T-helper 1 cell treated with Interleukin-12 subunit alpha and Interleukin-12 subunit beta and Interleukin-4 antibody, amounts not matched to agents 30 μg/mL and 1 μg/mL, for 36 hours (primary cell): ENCODE measurements around the gene RPS6KC1.
"Not testable (repeated sequence)": the region's sequence is repeated elsewhere in the genome, so short reads cannot be mapped to it uniquely, and the experiment has no call there.

Experiments used
- H3K27ac Mint-ChIP-seq: one replicate; pipeline ENCODE4 v1.8.0; 2021; ENCODE audit warnings: mild to moderate bottlenecking, mixed read lengths
- H3K27me3 Mint-ChIP-seq: one replicate; pipeline ENCODE4 v1.8.0; 2021; ENCODE audit warnings: low read depth, mixed read lengths
- H3K36me3 Mint-ChIP-seq: one replicate; pipeline ENCODE4 v1.8.0; 2021; ENCODE audit warnings: low read depth, mixed read lengths
- H3K4me1 Mint-ChIP-seq: one replicate; pipeline ENCODE4 v1.8.0; 2021; ENCODE audit warnings: low read depth, mixed read lengths
- H3K4me3 Mint-ChIP-seq: one replicate; pipeline ENCODE4 v1.8.0; 2021; ENCODE audit warnings: mild to moderate bottlenecking, moderate library complexity, mixed read lengths
- H3K9me3 Mint-ChIP-seq: one replicate; pipeline ENCODE4 v1.8.0; 2021; ENCODE audit warnings: mixed read lengths

RPS6KC1 gene

GRCh38 chr1:213045321-213046226 is 5.5 kb upstream of the RPS6KC1 start:
- Mint-ChIP-seq H3K9me3 (peaks cover 19% of the 10 kb centered on the region), H3K4me1 (peaks cover 13% of the 10 kb centered on the region), H3K27me3 (peaks cover 21% of the 10 kb centered on the region)
- not testable (repeated sequence) for H3K27ac Mint-ChIP-seq, H3K4me3 Mint-ChIP-seq, H3K36me3 Mint-ChIP-seq

DNA sequence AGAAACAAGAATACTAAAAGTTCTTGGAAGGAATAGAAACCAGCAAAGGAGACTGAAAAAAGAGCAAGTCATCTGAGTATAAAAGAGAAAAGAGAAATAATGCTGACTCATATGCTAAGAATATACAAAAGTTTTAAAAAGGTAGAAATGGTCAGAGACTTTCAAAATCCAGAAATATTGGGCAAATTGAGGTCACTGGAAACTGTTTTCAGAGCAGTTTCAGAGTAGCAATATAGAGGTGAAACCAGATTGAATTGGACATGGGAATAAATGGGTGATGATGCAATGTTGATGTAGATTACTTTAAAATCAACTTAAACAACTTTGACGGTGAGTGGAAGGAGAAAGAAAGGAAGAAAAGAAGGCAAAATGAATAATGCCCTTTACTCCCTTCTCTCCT is 1.8 kb upstream of the RPS6KC1 start:
- H3K27ac Mint-ChIP-seq: no peak overlapping the region
- H3K9me3 Mint-ChIP-seq: peaks cover 22% of the 10 kb centered on the region
- H3K4me1 Mint-ChIP-seq: peaks cover 25% of the 10 kb centered on the region
- H3K27me3 Mint-ChIP-seq: peaks cover 16% of the 10 kb centered on the region
- no peak overlapping the region for H3K4me3 Mint-ChIP-seq
- H3K36me3 Mint-ChIP-seq: peaks cover 16% of the 10 kb centered on the region

DNA sequence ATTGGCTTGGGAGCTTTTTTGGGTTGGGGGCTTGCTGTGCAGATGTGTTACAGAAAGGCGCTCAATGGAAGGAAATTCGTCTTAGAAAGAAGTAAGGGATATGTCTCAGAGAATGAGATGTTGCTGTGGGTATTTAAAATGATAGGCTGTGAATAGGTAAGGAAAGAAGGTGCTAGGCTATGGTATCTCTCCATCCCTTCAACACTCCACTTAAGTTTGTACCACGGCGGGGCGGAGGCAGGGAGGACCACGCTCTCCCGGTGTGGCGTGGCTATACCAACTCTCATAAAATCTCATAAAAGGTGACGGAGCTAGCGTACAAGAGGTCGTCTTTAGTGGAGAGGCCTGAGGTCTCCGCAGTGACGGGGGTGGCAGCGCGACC is 305 bp upstream of the RPS6KC1 start:
- Mint-ChIP-seq H3K4me3 (peak overlapping the region; percentile 99), H3K27me3 (peaks cover 16% of the 10 kb centered on the region), H3K27ac (peak overlapping the region; percentile 88), H3K36me3 (peaks cover 19% of the 10 kb centered on the region), H3K4me1 (peaks cover 28% of the 10 kb centered on the region), H3K9me3 (peaks cover 22% of the 10 kb centered on the region)

- H3K27ac Mint-ChIP-seq: peak overlapping the region; percentile 92
- peaks cover 16% of the 10 kb centered on the region for H3K27me3 Mint-ChIP-seq
- peaks cover 19% of the 10 kb centered on the region for H3K36me3 Mint-ChIP-seq
- H3K4me3 Mint-ChIP-seq: peak overlapping the region; percentile 99
- peaks cover 28% of the 10 kb centered on the region for H3K4me1 Mint-ChIP-seq
- H3K9me3 Mint-ChIP-seq: peaks cover 22% of the 10 kb centered on the region
Observed at GRCh38 chr1:213051881-213052202, 801 bp downstream of the RPS6KC1 start.

- peaks cover 19% of the 10 kb centered on the region for H3K9me3 Mint-ChIP-seq
- H3K4me1 Mint-ChIP-seq: peaks cover 31% of the 10 kb centered on the region
- H3K4me3 Mint-ChIP-seq: no peak overlapping the region
- peaks cover 18% of the 10 kb centered on the region for H3K36me3 Mint-ChIP-seq
- no peak overlapping the region for H3K27ac Mint-ChIP-seq
- peaks cover 7% of the 10 kb centered on the region for H3K27me3 Mint-ChIP-seq
Observed at GRCh38 chr1:213053455-213053854, 2.4 kb downstream of the RPS6KC1 start.

- Mint-ChIP-seq H3K4me3 (no peak overlapping the region), H3K36me3 (peaks cover 19% of the 10 kb centered on the region), H3K27ac (no peak overlapping the region), H3K4me1 (peaks cover 31% of the 10 kb centered on the region), H3K9me3 (peaks cover 15% of the 10 kb centered on the region), H3K27me3 (peaks cover under 1% of the 10 kb centered on the region)
Observed at GRCh38 chr1:213054142-213054541, 3.1 kb downstream of the RPS6KC1 start.

DNA sequence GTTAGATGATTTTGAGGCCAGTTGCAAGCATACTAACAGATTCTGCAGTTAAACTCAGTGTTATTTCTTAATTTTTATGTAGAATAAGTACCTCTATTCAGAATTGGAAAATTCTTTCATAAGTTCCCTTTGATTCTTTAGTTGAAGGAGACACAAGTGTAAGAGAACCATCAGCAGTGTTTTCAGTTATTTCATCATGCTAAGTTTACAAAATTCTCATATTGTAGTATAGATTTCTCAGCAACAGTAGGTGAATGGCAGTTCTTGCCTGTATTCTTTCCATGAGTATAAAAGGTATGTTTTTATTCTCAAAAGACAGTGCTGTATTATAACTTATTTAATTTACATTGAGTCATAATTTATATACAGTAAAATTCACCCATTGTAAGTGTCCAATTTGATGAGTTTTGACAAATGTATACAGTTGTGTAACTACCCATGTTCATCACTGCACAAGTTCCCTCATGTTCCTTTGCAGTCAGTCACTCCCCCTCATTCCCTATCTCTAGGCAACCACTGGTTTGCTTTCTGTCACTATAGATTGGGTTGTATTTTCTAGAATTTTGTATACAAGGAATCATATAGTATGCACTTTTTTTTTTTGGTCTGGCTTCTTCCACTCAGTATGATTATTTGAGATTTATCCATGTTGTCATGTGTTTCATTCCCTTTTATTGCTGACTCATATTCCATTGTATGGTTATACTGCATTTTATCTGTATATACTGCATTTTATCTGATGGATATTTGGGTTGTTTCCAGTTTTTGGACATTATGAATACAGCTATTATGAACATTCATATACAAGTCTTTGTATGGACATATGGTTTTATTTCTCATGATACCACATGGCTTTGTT is 3.9 kb downstream of the RPS6KC1 start:
- no peak overlapping the region for H3K4me3 Mint-ChIP-seq
- H3K27me3 Mint-ChIP-seq: no peaks in the 10 kb centered on the region
- H3K36me3 Mint-ChIP-seq: peaks cover 20% of the 10 kb centered on the region
- H3K27ac Mint-ChIP-seq: no peak overlapping the region
- peaks cover 32% of the 10 kb centered on the region for H3K4me1 Mint-ChIP-seq
- H3K9me3 Mint-ChIP-seq: peaks cover 14% of the 10 kb centered on the region

DNA sequence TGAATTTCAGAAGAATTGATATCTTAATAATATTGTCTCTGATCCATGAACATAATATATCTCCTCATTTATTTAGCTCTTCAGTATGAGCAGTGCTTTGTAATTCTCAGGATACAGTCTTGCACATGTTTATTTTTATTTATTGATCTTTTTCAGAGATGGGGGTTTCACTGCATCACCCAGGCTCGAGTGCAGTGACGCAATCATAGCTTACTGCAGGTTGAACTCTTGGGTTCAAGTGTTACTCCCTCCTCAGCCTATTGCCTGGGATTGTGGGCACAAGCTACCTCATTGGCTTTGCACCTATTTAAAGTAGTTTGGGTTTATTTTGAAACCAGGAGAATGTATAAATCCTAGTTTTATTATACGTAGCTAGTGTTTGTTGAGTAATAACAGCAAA is 4.7 kb downstream of the RPS6KC1 start:
- no peaks in the 10 kb centered on the region for H3K27me3 Mint-ChIP-seq
- peaks cover 24% of the 10 kb centered on the region for H3K4me1 Mint-ChIP-seq
- peaks cover 15% of the 10 kb centered on the region for H3K36me3 Mint-ChIP-seq
- peaks cover 6% of the 10 kb centered on the region for H3K9me3 Mint-ChIP-seq
- no peak overlapping the region for H3K27ac Mint-ChIP-seq
- H3K4me3 Mint-ChIP-seq: no peak overlapping the region

DNA sequence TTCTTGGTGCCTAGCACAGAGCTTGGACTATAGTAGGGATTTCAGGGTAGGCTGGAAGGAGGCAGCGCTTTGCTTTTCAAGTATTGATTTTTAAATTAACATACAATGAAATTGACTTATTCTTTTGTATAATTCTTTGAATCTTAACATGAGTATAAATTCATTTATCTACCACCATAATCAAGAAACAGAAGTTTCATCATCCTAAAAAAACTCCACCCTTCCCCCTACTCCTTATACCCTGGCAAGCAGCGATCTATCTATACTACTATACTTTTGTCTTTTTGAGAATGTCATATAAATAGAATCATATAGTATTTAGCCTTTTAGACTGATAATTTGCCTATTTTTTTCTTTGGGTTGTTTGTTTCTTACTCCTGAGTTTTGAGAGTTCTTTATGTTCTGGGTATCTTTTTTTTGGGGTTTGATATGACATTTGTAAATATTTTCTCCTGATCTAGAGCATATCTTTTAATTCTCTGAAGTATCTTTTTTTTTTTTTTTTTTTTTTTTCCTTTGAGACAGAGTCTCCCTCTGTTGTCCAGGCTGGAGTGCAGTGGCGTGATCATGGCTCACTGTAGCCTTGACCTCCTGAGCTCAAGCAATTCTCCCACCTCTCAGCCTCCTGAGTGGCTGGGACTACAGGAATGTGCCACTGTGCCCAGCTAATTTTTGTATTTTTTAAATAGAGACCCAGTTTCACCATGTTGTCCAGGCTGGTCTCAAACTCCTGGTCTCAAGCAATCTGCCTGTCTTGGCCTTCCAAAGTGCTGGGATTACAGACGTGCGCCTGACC is 6.4 kb downstream of the RPS6KC1 start:
- no peak overlapping the region for H3K27ac Mint-ChIP-seq

GRCh38 chr1:213060836-213061235 is 9.8 kb downstream of the RPS6KC1 start:
- Mint-ChIP-seq H3K4me3 (no peak overlapping the region), H3K9me3 (peaks cover 4% of the 10 kb centered on the region), H3K27me3 (no peaks in the 10 kb centered on the region), H3K4me1 (peaks cover 6% of the 10 kb centered on the region), H3K36me3 (peaks cover 7% of the 10 kb centered on the region), H3K27ac (no peak overlapping the region)

More for the DNA sequence above, 6.4 kb downstream of the RPS6KC1 start:
- H3K4me1 Mint-ChIP-seq: peaks cover 17% of the 10 kb centered on the region
- H3K27me3 Mint-ChIP-seq: no peaks in the 10 kb centered on the region
- peaks cover 10% of the 10 kb centered on the region for H3K36me3 Mint-ChIP-seq
- H3K9me3 Mint-ChIP-seq: peaks cover 4% of the 10 kb centered on the region
- no peak overlapping the region for H3K4me3 Mint-ChIP-seq

GRCh38 chr1:213061263-213061662 is 10.2 kb downstream of the RPS6KC1 start:
- no peak overlapping the region for H3K27ac Mint-ChIP-seq
- no peak overlapping the region for H3K4me3 Mint-ChIP-seq
- H3K27me3 Mint-ChIP-seq: no peaks in the 10 kb centered on the region
- H3K36me3 Mint-ChIP-seq: peaks cover 7% of the 10 kb centered on the region
- peaks cover 6% of the 10 kb centered on the region for H3K4me1 Mint-ChIP-seq
- H3K9me3 Mint-ChIP-seq: peaks cover 4% of the 10 kb centered on the region

GRCh38 chr1:213065800-213066199 is 14.8 kb downstream of the RPS6KC1 start:
- no peak overlapping the region for H3K27ac Mint-ChIP-seq

GRCh38 chr1:213066363-213066762 is 15.3 kb downstream of the RPS6KC1 start:
- Mint-ChIP-seq H3K27me3 (no peaks in the 10 kb centered on the region), H3K4me3 (no peak overlapping the region)

More at GRCh38 chr1:213065800-213066199, 14.8 kb downstream of the RPS6KC1 start:
- Mint-ChIP-seq H3K27me3 (no peaks in the 10 kb centered on the region), H3K36me3 (peaks cover 5% of the 10 kb centered on the region), H3K9me3 (no peaks in the 10 kb centered on the region), H3K4me1 (peaks cover 14% of the 10 kb centered on the region), H3K4me3 (no peak overlapping the region)

DNA sequence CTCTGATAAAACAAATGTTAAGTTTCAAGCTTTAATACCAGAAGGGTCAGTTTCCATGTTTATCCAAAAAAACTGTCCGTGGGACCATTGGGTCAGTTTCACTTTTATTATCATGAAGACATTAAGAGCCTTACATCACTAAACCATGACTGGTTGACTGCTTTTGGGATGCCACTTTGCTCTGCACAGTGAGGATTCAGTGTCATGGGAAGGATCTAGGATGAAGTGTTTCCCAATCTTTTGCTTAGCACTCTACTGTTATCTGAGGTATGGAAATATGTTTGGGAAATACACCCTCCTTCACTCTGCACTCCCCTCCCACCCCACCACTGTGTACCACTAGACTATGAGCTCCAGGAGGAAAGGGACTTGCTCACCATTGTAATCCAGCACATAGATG is 16.3 kb downstream of the RPS6KC1 start:
- H3K27ac Mint-ChIP-seq: no peak overlapping the region
- peaks cover 22% of the 10 kb centered on the region for H3K4me1 Mint-ChIP-seq
- H3K4me3 Mint-ChIP-seq: no peak overlapping the region
- no peaks in the 10 kb centered on the region for H3K27me3 Mint-ChIP-seq
- H3K9me3 Mint-ChIP-seq: no peaks in the 10 kb centered on the region
- peaks cover 4% of the 10 kb centered on the region for H3K36me3 Mint-ChIP-seq

More at GRCh38 chr1:213066363-213066762, 15.3 kb downstream of the RPS6KC1 start:
- Mint-ChIP-seq H3K27ac (no peak overlapping the region), H3K9me3 (no peaks in the 10 kb centered on the region), H3K36me3 (peaks cover 4% of the 10 kb centered on the region), H3K4me1 (peaks cover 16% of the 10 kb centered on the region)
